GM23338 (cell line): ENCODE data around the gene NF1.

Source experiments
- CREB1 ChIP-seq: fragments of 250-450 bp; sonication (Bioruptor Pico); IDR thresholded peaks from 2 replicates; pipeline ENCODE4 v1.5.0; 2020; ENCODE audit warnings: low read depth, mild to moderate bottlenecking, moderate library complexity
- EZH2 ChIP-seq: fragments of 200-600 bp; sonication (generic); IDR thresholded peaks from one replicate; pipeline ENCODE4 v1.8.0; 2017; ENCODE audit warnings: antibody characterized with exemption, mild to moderate bottlenecking, low read depth; ENCODE audit not compliant: unreplicated experiment
- EZH2phosphoT487 ChIP-seq: fragments of 200-600 bp; sonication (generic); IDR thresholded peaks from one replicate; pipeline ENCODE4 v1.8.1; 2018; ENCODE audit warnings: antibody characterized with exemption; ENCODE audit not compliant: unreplicated experiment
- JUNB ChIP-seq: IDR thresholded peaks from one replicate; pipeline ENCODE4 v1.6.1; 2016; ENCODE audit warnings: antibody characterized with exemption; ENCODE audit not compliant: unreplicated experiment
- NANOG ChIP-seq: IDR thresholded peaks from 2 replicates; pipeline ENCODE4 v1.6.1; 2016; ENCODE audit warnings: antibody characterized with exemption, borderline replicate concordance
- POLR2AphosphoS5 ChIP-seq: IDR thresholded peaks from 2 replicates; pipeline ENCODE4 v1.6.1; 2016; ENCODE audit warnings: antibody characterized with exemption, low read depth
- ZNF114 ChIP-seq: fragments of 250-450 bp; sonication (Bioruptor Pico); IDR thresholded peaks from 2 replicates; pipeline ENCODE4 v1.5.0; 2020; ENCODE audit warnings: mild to moderate bottlenecking, moderate library complexity
- ZNF331 ChIP-seq: fragments of 250-450 bp; sonication (Bioruptor Pico); IDR thresholded peaks from 2 replicates; pipeline ENCODE4 v1.5.0; 2020; ENCODE audit warnings: low read depth, mild to moderate bottlenecking, moderate library complexity
- TF ChIP-seq, protein P1 (sequence below), 2 experiments: fragments of 200-600 bp in 1 of 2; sonication (generic) in 1 of 2; conservative IDR thresholded peaks; 2 replicates each; pipeline versions ENCODE4 v1.5.1 to v1.6.1; 2016 to 2017; ENCODE audit warnings: antibody characterized with exemption in 2 of 2, low read depth in 2 of 2, mild to moderate bottlenecking in 2 of 2, moderate library complexity in 1 of 2
- TF ChIP-seq, protein P2 (sequence below): IDR thresholded peaks from one replicate; pipeline ENCODE4 v1.6.1; 2018; ENCODE audit warnings: antibody characterized with exemption; ENCODE audit not compliant: unreplicated experiment
- TF ChIP-seq, protein P3 (sequence below): IDR thresholded peaks from 2 replicates; pipeline ENCODE4 v1.6.1; 2016; ENCODE audit warnings: antibody characterized with exemption

DNA sequence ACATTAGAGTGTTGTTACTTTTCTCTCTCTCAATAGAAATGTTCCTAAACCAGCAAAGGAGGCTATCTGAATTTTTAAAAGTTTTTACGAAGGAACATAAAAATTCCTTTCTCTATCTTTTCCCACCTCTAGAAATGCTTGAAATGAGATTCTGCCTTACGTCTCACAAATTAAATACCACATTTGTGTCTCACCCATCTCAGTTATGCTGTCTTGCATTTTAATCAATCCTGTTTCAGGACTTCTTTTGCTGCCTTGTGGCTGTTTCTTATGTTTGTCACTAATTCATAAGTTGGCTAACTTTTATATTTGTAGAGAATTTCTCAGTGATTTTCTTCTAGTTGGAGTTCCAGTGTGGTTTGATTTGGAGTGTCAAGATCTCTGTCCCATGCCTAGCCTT lies 198.8 kb downstream of the NF1 start:
- TF ChIP-seq, protein P1, sequence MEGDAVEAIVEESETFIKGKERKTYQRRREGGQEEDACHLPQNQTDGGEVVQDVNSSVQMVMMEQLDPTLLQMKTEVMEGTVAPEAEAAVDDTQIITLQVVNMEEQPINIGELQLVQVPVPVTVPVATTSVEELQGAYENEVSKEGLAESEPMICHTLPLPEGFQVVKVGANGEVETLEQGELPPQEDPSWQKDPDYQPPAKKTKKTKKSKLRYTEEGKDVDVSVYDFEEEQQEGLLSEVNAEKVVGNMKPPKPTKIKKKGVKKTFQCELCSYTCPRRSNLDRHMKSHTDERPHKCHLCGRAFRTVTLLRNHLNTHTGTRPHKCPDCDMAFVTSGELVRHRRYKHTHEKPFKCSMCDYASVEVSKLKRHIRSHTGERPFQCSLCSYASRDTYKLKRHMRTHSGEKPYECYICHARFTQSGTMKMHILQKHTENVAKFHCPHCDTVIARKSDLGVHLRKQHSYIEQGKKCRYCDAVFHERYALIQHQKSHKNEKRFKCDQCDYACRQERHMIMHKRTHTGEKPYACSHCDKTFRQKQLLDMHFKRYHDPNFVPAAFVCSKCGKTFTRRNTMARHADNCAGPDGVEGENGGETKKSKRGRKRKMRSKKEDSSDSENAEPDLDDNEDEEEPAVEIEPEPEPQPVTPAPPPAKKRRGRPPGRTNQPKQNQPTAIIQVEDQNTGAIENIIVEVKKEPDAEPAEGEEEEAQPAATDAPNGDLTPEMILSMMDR (conservative IDR thresholded peaks at IDR 0.05; ENCODE audit: low read depth in 2 of 2), result no peak
- TF ChIP-seq POLR2AphosphoS5, result no peak
- TF ChIP-seq EZH2, result no peak
- TF ChIP-seq, protein P2, sequence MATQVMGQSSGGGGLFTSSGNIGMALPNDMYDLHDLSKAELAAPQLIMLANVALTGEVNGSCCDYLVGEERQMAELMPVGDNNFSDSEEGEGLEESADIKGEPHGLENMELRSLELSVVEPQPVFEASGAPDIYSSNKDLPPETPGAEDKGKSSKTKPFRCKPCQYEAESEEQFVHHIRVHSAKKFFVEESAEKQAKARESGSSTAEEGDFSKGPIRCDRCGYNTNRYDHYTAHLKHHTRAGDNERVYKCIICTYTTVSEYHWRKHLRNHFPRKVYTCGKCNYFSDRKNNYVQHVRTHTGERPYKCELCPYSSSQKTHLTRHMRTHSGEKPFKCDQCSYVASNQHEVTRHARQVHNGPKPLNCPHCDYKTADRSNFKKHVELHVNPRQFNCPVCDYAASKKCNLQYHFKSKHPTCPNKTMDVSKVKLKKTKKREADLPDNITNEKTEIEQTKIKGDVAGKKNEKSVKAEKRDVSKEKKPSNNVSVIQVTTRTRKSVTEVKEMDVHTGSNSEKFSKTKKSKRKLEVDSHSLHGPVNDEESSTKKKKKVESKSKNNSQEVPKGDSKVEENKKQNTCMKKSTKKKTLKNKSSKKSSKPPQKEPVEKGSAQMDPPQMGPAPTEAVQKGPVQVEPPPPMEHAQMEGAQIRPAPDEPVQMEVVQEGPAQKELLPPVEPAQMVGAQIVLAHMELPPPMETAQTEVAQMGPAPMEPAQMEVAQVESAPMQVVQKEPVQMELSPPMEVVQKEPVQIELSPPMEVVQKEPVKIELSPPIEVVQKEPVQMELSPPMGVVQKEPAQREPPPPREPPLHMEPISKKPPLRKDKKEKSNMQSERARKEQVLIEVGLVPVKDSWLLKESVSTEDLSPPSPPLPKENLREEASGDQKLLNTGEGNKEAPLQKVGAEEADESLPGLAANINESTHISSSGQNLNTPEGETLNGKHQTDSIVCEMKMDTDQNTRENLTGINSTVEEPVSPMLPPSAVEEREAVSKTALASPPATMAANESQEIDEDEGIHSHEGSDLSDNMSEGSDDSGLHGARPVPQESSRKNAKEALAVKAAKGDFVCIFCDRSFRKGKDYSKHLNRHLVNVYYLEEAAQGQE, result no peak
- TF ChIP-seq EZH2phosphoT487, result no peak
- no peak for TF ChIP-seq CREB1
- no peak for TF ChIP-seq ZNF114 (CRISPR knock-in tag)
- no peak for TF ChIP-seq ZNF331
- TF ChIP-seq, protein P3, sequence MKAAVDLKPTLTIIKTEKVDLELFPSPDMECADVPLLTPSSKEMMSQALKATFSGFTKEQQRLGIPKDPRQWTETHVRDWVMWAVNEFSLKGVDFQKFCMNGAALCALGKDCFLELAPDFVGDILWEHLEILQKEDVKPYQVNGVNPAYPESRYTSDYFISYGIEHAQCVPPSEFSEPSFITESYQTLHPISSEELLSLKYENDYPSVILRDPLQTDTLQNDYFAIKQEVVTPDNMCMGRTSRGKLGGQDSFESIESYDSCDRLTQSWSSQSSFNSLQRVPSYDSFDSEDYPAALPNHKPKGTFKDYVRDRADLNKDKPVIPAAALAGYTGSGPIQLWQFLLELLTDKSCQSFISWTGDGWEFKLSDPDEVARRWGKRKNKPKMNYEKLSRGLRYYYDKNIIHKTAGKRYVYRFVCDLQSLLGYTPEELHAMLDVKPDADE, result no peak
- no peak for TF ChIP-seq JUNB
- TF ChIP-seq NANOG, result no peak
